A549 (cell line): Measurements from ENCODE around the gene SCAP. TPM values are rescaled to one million over a fixed set of nuclear protein-coding genes. Genes with fewer than 3 reads are reported as not detected.

Source experiments
- ATAC-seq, 2 experiments: fragments of 200-7000 bp in 1 of 2; fragments of >200 bp in 1 of 2; cut with Nextera tagmentation in 1 of 2; cut with Tn5 transposase in 1 of 2; 3 replicates each; pipeline versions ENCODE4 v1.8.0 to v1.9.1; 2018 to 2020; ENCODE audit warnings: mild to moderate bottlenecking in 1 of 2, moderate library complexity in 1 of 2
- CTCF ChIA-PET: fragments of 300-600 bp; sonication (Branson Sonifier 250); formaldehyde crosslinking; extraction: SDS; loops from one replicate; lab custom pipeline; 2021; ENCODE audit warnings: antibody characterized with exemption, inconsistent platforms; lab: Yijun Ruan, JAX
- POLR2A ChIA-PET: fragments of 350-600 bp; formaldehyde crosslinking; extraction: SDS; loops from one replicate; lab custom pipeline; 2021; ENCODE audit warnings: antibody characterized with exemption, inconsistent platforms; lab: Yijun Ruan, JAX
- DNase-seq, 2 experiments: peaks; one replicate each; pipeline versions ENCODE4 v3.0.0 to v3.0.0-alpha.2; 2011 to 2016; ENCODE audit warnings: low read depth in 1 of 2, low spot score in 1 of 2
- FAIRE-seq: peaks from 2 replicates; lab custom pipeline; 2011; peaks lifted over from hg19 to GRCh38; lab: Jason Lieb, UNC
- H3K27ac ChIP-seq, 2 experiments: fragments of >200 bp; sonication (Bioruptor Twin); formaldehyde crosslinking; 3 replicates each; pipeline ENCODE4 v1.5.1; 2016 to 2017
- H3K4me1 ChIP-seq: fragments of >200 bp; sonication (Bioruptor Twin); formaldehyde crosslinking; 3 replicates; pipeline ENCODE4 v1.6.1; 2016
- H3K4me2 ChIP-seq: fragments of >200 bp; sonication (Bioruptor Twin); formaldehyde crosslinking; 3 replicates; pipeline ENCODE4 v1.6.1; 2016
- H3K4me3 ChIP-seq: fragments of >200 bp; sonication (Bioruptor Twin); formaldehyde crosslinking; 3 replicates; pipeline ENCODE4 v1.5.1; 2016
- H3K9me3 ChIP-seq: fragments of >200 bp; sonication (Bioruptor Twin); formaldehyde crosslinking; 3 replicates; pipeline ENCODE4 v1.6.1; 2016
- BCL3 ChIP-seq: fragments of >200 bp; sonication (Bioruptor Twin); formaldehyde crosslinking; IDR thresholded peaks from 3 replicates; pipeline ENCODE4 v1.6.1; 2016
- CEBPB ChIP-seq, 2 experiments: fragments of >200 bp in 1 of 2; sonication (Bioruptor Twin) in 1 of 2; formaldehyde crosslinking in 1 of 2; IDR thresholded peaks; 2 replicates each; pipeline ENCODE4 v1.6.1; 2012 to 2016
- EHMT2 ChIP-seq: fragments of 200-600 bp; sonication (generic); IDR thresholded peaks from 2 replicates; pipeline ENCODE4 v1.6.1; 2016; ENCODE audit warnings: antibody characterized with exemption, low read depth, mild to moderate bottlenecking, moderate library complexity
- ELK1 ChIP-seq: fragments of 150-350 bp; IDR thresholded peaks from 2 replicates; pipeline ENCODE4 v1.6.1; 2014; ENCODE audit warnings: low read depth, mild to moderate bottlenecking, low read length
- HMGXB4 ChIP-seq: fragments of 250-450 bp; sonication (Bioruptor Pico); IDR thresholded peaks from 2 replicates; pipeline ENCODE4 v1.5.0; 2021; ENCODE audit warnings: mild to moderate bottlenecking, moderate library complexity, borderline replicate concordance
- JUNB ChIP-seq: fragments of >200 bp; sonication (Bioruptor Twin); formaldehyde crosslinking; IDR thresholded peaks from 2 replicates; pipeline ENCODE4 v1.6.1; 2016
- KDM5A ChIP-seq: fragments of 200-600 bp; sonication (generic); IDR thresholded peaks from 2 replicates; pipeline ENCODE4 v1.6.1; 2016; ENCODE audit warnings: antibody characterized with exemption, mild to moderate bottlenecking
- MAX ChIP-seq: IDR thresholded peaks from 2 replicates; pipeline ENCODE4 v1.6.1; 2012
- MYC ChIP-seq: IDR thresholded peaks from 2 replicates; pipeline ENCODE4 v1.6.1; 2012; ENCODE audit warnings: mild to moderate bottlenecking, inconsistent platforms, low read length, improper control_type of control experiment, borderline replicate concordance
- NFE2L2 ChIP-seq: fragments of 150-350 bp; conservative IDR thresholded peaks from 2 replicates; pipeline ENCODE4 v1.6.1; 2014; ENCODE audit warnings: low read length
- NR3C1 ChIP-seq: fragments of >200 bp; sonication (Bioruptor Twin); formaldehyde crosslinking; IDR thresholded peaks from 3 replicates; pipeline ENCODE4 v1.6.1; 2017
- POLR2AphosphoS2 ChIP-seq: conservative IDR thresholded peaks from 2 replicates; pipeline ENCODE4 v1.6.1; 2012; ENCODE audit warnings: low read length, improper control_type of control experiment, inconsistent platforms
- RAD21 ChIP-seq, 2 experiments: fragments of >200 bp in 1 of 2; sonication (Bioruptor Twin) in 1 of 2; formaldehyde crosslinking in 1 of 2; IDR thresholded peaks in 1 of 2; conservative IDR thresholded peaks in 1 of 2; 2 replicates in 1 of 2; 3 replicates in 1 of 2; pipeline ENCODE4 v1.6.1; 2012 to 2018; ENCODE audit warnings: inconsistent platforms in 1 of 2
- RFX5 ChIP-seq: fragments of 450-650 bp; IDR thresholded peaks from 2 replicates; pipeline ENCODE4 v1.7.1; 2014; ENCODE audit warnings: antibody characterized with exemption, mild to moderate bottlenecking, moderate library complexity
- SREBF2 ChIP-seq: fragments of 450-650 bp; IDR thresholded peaks from 2 replicates; pipeline ENCODE4 v1.6.1; 2014; ENCODE audit warnings: mild to moderate bottlenecking, moderate library complexity
- TP53 ChIP-seq: fragments of 250-450 bp; sonication (Bioruptor Pico); IDR thresholded peaks from 2 replicates; pipeline ENCODE4 v1.5.0; 2021; ENCODE audit warnings: mild to moderate bottlenecking, moderate library complexity
- ZNF302 ChIP-seq: fragments of 250-450 bp; sonication (Bioruptor Pico); IDR thresholded peaks from 2 replicates; pipeline ENCODE4 v1.9.0; 2021; ENCODE audit warnings: inconsistent platforms, mild to moderate bottlenecking, moderate library complexity
- ZSCAN20 ChIP-seq: fragments of 250-450 bp; sonication (Bioruptor Pico); IDR thresholded peaks from 2 replicates; pipeline ENCODE4 v1.8.0; 2022; ENCODE audit warnings: mild to moderate bottlenecking, moderate library complexity
- WGBS: methylation state at CpG from one replicate; pipeline ENCODE4 v1.1.6; 2017; ENCODE audit errors: missing lambda C conversion rate; 5-methylcytosine and 5-hydroxymethylcytosine counted together
- polyA plus RNA-seq, 4 experiments: library from polyadenylated mRNA; depleted of rRNA in 3 of 4; stranded (reverse); fragments of >200 nt; fragmentation: RNase III in 1 of 4; extraction: RNeasy Plus Mini Kit Qiagen cat#74134 plus additional on column Dnase treatment in 1 of 4; gene quantifications; 2 replicates in 3 of 4; 3 replicates in 1 of 4; pipeline ENCODE4 v1.2.3, GENCODE V29; 2011 to 2017

Gene SCAP
- polyA plus RNA-seq, 2 of the 4 experiments (the other 2 are of a cell fraction) = 12.9 to 25.9 TPM

GRCh38 chr3:47491777-47492176 is 16.0 kb upstream of the SCAP start:
- DNase-seq (no peak), ATAC-seq (no peak), FAIRE-seq (no peak)
- Histone ChIP-seq H3K27ac (no peak overlapping the region), H3K4me1 (no peaks in the 10 kb centered on the region), H3K9me3 (no peaks in the 10 kb centered on the region), H3K4me2 (no peak overlapping the region), H3K4me3 (no peak overlapping the region)
- 86% methylated on average over 12 of the region's 12 CpGs for WGBS
- CTCF ChIA-PET = interaction anchor here (1.0 to 1.3 kb wide), 3 partner anchors 9 to 70 kb away, joined by 3 to 4 read pairs (median 4); no protein-coding TSS in a partner anchor
- POLR2A ChIA-PET = no interaction called here
- TF ChIP-seq BCL3 (no peak), ELK1 (no peak), MAX (no peak)

- no peak for TF ChIP-seq EHMT2
- no peak for TF ChIP-seq KDM5A
- TF ChIP-seq RFX5 = no peak
- TF ChIP-seq BCL3 = no peak
- TF ChIP-seq SREBF2 = no peak
- no peak for TF ChIP-seq ZSCAN20 (CRISPR knock-in tag)
- TF ChIP-seq MYC = no peak
- TF ChIP-seq NR3C1 = no peak
- no peak for TF ChIP-seq POLR2AphosphoS2
- TF ChIP-seq ZNF302 (CRISPR knock-in tag) = no peak
- no peak for TF ChIP-seq JUNB
- no peak for TF ChIP-seq TP53 (CRISPR knock-in tag)
- no peak for TF ChIP-seq ELK1
- TF ChIP-seq NFE2L2 = no peak
- TF ChIP-seq RAD21 (conservative IDR thresholded peaks at IDR 0.05 in 1 of 2, IDR thresholded peaks at IDR 0.05 in 1 of 2) = no peak
- no peak for TF ChIP-seq HMGXB4 (CRISPR knock-in tag)
- TF ChIP-seq CEBPB (IDR thresholded peaks at IDR 0.05) = no peak
- TF ChIP-seq, all 56 proteins: peak for 0
- ATAC-seq = no peak
- CTCF ChIA-PET = interaction anchor here (1.0 to 1.3 kb wide), 2 partner anchors 34 to 70 kb away, joined by 3 to 4 read pairs; no protein-coding TSS in a partner anchor
- Histone ChIP-seq H3K27ac (no peak overlapping the region), H3K4me2 (no peak overlapping the region), H3K4me3 (no peak overlapping the region), H3K4me1 (no peaks in the 10 kb centered on the region), H3K9me3 (no peaks in the 10 kb centered on the region)
- POLR2A ChIA-PET = no interaction called here
- no peak for FAIRE-seq
- 89% methylated on average over 3 of the region's 3 CpGs for WGBS
- DNase-seq = no peak
These were observed 15.4 kb upstream of the SCAP start for GRCh38 chr3:47491186-47491585.
